ENCODE data around the gene ACP6. TPM values are rescaled to one million over a fixed set of nuclear protein-coding genes. Genes with fewer than 3 reads are reported as not detected.

Gene ACP6
- total RNA-seq, 1 experiment from 2014 or later, result 12.0 TPM

- Histone ChIP-seq H3K36me3 (ENCODE audit: control insufficient read depth, insufficient read depth, low read length) (no peaks in the 10 kb centered on the region), H3K27ac (ENCODE audit: low read length) (no peak overlapping the region), H3K27me3 (ENCODE audit: control insufficient read depth, insufficient read depth, low read length) (no peaks in the 10 kb centered on the region), H3K4me3 (ENCODE audit: low read depth in 2 of 2, low read length in 2 of 2) (no peak overlapping the region), H3K4me1 (ENCODE audit: control insufficient read depth, insufficient read depth, low read length) (no peaks in the 10 kb centered on the region), H3K9me3 (ENCODE audit: control insufficient read depth, insufficient read depth, low read depth, low read length) (no peaks in the 10 kb centered on the region)
- DNase-seq (ENCODE audit: low read depth, low spot score) (no peak), ATAC-seq (peak; percentile 98)
- intact Hi-C loops (cut with micrococcal nuclease; ENCODE audit: unreplicated experiment) (no loop called here), in situ Hi-C loops (cut with HindIII; ENCODE audit: low pct_unique_long_range_greater_than_20kb, low sequenced_read_pairs) (no loop called here)
- ChIA-PET CTCF (no interaction called here), POLR2A (no interaction called here)
- no TSS peak for BruUV-seq (replicated peaks)
- TF ChIP-seq REST (IDR thresholded peaks at IDR 0.05; ENCODE audit: insufficient read depth in 1 of 2, low read depth in 2 of 2, low read length in 1 of 2) (no peak), CTCF (IDR thresholded peaks at IDR 0.05) (peak; percentile 90), SIN3A (IDR thresholded peaks at IDR 0.05; ENCODE audit: borderline replicate concordance, insufficient read depth, low read depth, low read length) (no peak), POLR2AphosphoS5 (IDR thresholded peaks at IDR 0.05; ENCODE audit: low read depth, low read length) (no peak), TCF7L2 (IDR thresholded peaks at IDR 0.05; ENCODE audit: low read depth, low read length) (peak; percentile 39; the same call in 1 of the 2 replicates)
Observed at GRCh38 chr1:147700042-147701006, 30.0 kb upstream of the ACP6 start.

- DNase-seq (ENCODE audit: low read depth, low spot score) (no peak), ATAC-seq (peak; percentile 59)
- no peaks in the 10 kb centered on the region for H3K9me3 ChIP-seq (ENCODE audit: control insufficient read depth, insufficient read depth, low read depth, low read length)
- intact Hi-C loops (cut with micrococcal nuclease; ENCODE audit: unreplicated experiment) (loop anchor here (10.0 kb wide), 1 partner anchor 55 kb away; no protein-coding TSS in a partner anchor), in situ Hi-C loops (cut with HindIII; ENCODE audit: low pct_unique_long_range_greater_than_20kb, low sequenced_read_pairs) (no loop called here)
- no peaks in the 10 kb centered on the region for H3K36me3 ChIP-seq (ENCODE audit: control insufficient read depth, insufficient read depth, low read length)
- CTCF ChIA-PET, result no interaction called here
- H3K4me3 ChIP-seq (ENCODE audit: low read depth in 2 of 2, low read length in 2 of 2), result no peak overlapping the region
- no TSS peak for BruUV-seq (replicated peaks)
- no peaks in the 10 kb centered on the region for H3K4me1 ChIP-seq (ENCODE audit: control insufficient read depth, insufficient read depth, low read length)
- TF ChIP-seq TCF7L2 (IDR thresholded peaks at IDR 0.05; ENCODE audit: low read depth, low read length) (no peak), REST (IDR thresholded peaks at IDR 0.05; ENCODE audit: insufficient read depth in 1 of 2, low read depth in 2 of 2, low read length in 1 of 2) (no peak), POLR2AphosphoS5 (IDR thresholded peaks at IDR 0.05; ENCODE audit: low read depth, low read length) (no peak), CTCF (IDR thresholded peaks at IDR 0.05) (no peak), SIN3A (IDR thresholded peaks at IDR 0.05; ENCODE audit: borderline replicate concordance, insufficient read depth, low read depth, low read length) (no peak)
- no peaks in the 10 kb centered on the region for H3K27me3 ChIP-seq (ENCODE audit: control insufficient read depth, insufficient read depth, low read length)
- POLR2A ChIA-PET, result no interaction called here
- H3K27ac ChIP-seq (ENCODE audit: low read length), result no peak overlapping the region
Observed at GRCh38 chr1:147699686-147700041, 29.3 kb upstream of the ACP6 start.

All from Panc1 (cell line).